SU-DHL-6 (cell line): Measurements from ENCODE around the gene CACNB4.

ENCODE experiments used
- CTCF ChIP-seq: fragments of 200-600 bp; sonication (generic); IDR thresholded peaks from one replicate; pipeline ENCODE4 v1.5.1; 2017; ENCODE audit warnings: antibody characterized with exemption, mild to moderate bottlenecking, low read length, moderate library complexity; ENCODE audit not compliant: insufficient read depth, poor library complexity, severe bottlenecking
- EZH2phosphoT487 ChIP-seq: fragments of 200-600 bp; sonication (generic), shearing (Covaris generic); conservative IDR thresholded peaks from 2 replicates; pipeline ENCODE4 v1.6.1; 2018; ENCODE audit warnings: mild to moderate bottlenecking, antibody characterized with exemption, low read length, moderate library complexity, mixed read lengths

- TF ChIP-seq CTCF (no peak), EZH2phosphoT487 (no peak)
Measured at GRCh38 chr2:152103271-152103670, 4.4 kb upstream of the CACNB4 start.
